GM18870 (cell line): Measurements from ENCODE around the gene PTK6.

ENCODE experiments used
- ATAC-seq: cut with Tn5 transposase; IDR thresholded peaks from one replicate; pipeline ENCODE4 v1.9.1; 2021; ENCODE audit warnings: moderate library complexity; ENCODE audit not compliant: unreplicated experiment

The PTK6 gene

GRCh38 chr20:63545814-63546213, 8.6 kb upstream of the PTK6 start:
- ATAC-seq, result no peak

GRCh38 chr20:63544958-63545516, 7.9 kb upstream of the PTK6 start:
- no peak for ATAC-seq

DNA sequence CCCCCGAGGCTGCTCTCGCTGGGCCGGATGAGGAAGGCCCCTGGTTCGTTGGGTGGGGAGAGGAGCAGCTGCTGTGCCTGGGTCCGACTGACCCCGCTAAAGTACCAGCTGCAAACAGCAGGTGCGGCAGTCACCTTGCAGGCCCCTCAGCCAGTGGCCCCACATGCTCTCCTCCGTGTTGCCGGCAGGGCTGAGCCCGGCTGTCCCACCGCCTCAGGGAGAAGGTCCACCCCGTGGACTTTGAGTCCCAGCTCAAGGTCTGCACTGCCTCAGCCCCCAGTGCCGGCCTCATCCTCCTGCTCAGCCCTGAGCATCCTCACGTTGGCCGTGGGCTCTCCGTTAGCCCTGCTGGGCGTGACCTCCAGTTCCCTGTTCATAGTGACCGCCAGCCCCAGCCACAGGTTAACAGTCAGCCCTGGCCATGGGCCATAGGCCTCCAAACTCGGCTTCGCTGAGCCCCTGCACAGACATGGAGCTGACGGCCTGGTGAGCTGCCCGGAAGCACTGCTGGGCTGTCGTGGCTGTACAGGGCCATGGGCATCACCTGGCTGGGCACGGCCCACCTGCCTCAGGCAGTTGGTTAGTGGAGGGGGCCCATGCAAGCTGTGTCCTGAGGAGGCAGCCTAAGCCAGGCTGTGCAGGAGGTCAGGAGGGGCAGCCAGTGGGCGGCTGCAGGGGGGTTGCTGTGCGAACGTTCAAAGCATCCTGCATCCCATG, 7.2 kb upstream of the PTK6 start:
- ATAC-seq, result no peak

- ATAC-seq, result no peak
Observed at GRCh38 chr20:63543733-63544132, 6.6 kb upstream of the PTK6 start.

DNA sequence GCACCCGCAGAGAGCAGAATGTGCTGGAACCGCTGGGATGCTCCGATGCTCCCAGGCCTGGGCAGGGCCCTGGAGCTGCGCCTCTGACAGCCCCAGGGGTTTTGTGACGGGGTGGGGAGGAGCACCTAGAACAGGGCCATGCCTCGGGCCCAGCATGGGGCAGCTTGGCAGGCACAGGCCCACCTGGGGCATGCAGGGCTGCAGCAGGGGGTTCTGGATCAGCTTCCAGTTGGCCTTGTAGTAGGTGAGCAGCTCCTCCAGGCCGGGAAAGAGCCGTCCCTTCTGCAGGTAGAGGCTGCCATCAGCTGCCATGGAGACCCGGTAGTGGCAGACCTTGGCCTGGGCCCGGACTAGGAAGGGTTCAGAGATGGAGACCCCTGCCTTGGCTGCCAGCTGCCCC, 6.0 kb upstream of the PTK6 start:
- ATAC-seq, result no peak

GRCh38 chr20:63542696-63543095, 5.5 kb upstream of the PTK6 start:
- no peak for ATAC-seq

- no peak for ATAC-seq
Observed at GRCh38 chr20:63542031-63542559, 4.9 kb upstream of the PTK6 start.

- ATAC-seq, result no peak
Observed at GRCh38 chr20:63541371-63541770, 4.2 kb upstream of the PTK6 start.

- ATAC-seq, result no peak
Observed at GRCh38 chr20:63540417-63541186, 3.4 kb upstream of the PTK6 start.

DNA sequence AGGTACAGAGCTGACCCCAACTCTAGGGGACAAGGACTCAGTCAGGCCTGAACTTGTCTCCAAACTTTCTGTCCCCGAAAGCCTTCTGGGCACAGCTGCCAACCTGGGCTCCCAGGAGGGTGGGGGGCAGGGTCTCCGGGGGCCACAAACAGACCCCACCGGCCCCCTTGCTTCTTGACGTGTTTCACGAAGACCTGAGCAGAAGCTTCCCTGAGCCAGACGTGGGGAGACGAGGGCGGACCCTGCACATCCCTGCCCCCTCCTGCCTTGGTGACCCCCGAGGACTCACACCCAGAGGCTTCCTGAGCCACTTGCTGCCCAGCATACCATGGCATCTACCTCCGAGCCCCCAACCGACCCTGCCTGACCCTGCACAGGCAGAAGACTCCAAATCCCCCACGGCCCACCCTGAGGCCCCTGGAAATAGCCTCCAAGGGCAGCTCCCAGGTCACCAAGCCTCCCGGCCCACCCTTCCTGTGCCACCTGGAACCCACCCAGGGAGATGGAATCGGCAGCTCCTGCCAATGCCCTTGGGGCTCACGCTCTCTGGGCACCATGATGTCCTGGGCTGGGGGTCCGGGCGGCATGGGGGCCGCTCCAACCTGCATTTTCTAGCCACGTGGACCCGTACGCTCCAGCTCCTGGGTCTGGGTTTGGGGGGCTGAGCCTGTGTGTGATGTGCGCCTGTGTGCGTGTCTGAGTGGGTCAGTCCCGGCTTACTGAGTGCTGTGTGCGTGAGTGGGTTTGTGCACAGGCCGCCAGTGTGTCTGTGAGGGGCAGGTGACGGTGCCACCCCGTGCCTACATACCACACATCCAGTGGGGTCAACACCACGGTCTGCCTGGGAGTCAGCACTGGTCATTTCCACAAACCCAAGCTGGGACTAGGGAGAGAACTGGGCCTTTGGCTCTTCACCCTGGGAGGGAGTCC, 2.5 kb upstream of the PTK6 start:
- no peak for ATAC-seq

DNA sequence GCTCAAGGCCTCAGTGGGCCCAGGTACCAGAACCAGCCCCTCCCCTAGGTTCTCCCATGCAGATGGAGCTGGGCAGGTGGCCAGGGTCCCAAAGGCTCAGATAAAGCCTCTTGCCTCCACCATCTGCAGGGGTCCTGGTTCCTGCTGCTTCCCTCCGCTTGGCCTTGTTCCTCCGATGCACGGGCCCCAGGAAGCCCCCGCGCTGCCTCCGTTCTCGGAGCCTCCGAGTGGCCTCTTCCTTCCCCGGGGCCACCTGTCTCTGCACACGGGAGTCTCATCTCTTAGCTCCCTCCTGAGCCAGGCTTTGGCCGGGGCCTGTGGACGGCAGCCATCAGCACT, 1.9 kb upstream of the PTK6 start:
- no peak for ATAC-seq

DNA sequence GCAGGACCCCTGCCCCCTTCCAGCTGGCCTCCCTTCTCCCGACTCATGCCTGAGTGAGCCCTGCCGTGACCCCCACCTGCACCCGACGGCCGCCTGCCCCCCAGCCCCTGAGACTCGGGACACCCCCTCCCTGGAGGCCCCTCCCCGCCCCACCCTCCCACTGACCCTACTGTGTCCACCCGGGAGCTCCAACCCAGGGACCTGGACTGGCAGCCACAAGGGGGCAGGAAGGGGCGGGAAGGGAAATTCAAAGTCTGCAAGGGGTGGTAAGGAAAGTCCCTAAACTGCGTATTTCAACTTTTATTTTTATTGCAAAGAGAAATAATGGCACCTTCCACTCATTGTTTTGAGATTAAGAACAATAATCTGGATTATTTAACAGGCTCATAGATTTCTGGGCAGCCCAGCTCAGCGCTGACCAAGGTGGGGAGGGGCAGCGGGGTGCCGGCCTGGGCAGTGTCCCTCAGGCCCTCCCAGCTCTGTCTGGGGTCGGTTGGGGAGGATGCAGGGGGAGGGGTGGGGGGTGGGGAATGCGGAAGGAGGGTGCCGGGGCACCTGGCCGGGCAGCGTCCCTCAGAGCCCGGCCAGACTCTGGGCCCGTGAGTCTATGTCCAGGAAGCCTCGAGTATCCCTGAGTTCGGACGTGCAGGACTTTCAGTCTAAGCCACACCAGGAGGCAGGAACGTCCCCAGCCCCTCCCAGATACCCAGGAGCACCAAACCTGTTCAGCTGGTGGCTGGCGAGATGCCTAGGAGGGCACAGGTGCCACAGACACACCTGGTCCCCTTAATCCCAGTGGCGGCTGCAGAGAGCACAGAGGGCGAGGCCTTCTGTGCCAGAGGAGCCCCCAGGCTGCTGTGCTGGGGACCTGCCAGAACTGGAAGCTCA, 1.3 kb upstream of the PTK6 start:
- no peak for ATAC-seq

DNA sequence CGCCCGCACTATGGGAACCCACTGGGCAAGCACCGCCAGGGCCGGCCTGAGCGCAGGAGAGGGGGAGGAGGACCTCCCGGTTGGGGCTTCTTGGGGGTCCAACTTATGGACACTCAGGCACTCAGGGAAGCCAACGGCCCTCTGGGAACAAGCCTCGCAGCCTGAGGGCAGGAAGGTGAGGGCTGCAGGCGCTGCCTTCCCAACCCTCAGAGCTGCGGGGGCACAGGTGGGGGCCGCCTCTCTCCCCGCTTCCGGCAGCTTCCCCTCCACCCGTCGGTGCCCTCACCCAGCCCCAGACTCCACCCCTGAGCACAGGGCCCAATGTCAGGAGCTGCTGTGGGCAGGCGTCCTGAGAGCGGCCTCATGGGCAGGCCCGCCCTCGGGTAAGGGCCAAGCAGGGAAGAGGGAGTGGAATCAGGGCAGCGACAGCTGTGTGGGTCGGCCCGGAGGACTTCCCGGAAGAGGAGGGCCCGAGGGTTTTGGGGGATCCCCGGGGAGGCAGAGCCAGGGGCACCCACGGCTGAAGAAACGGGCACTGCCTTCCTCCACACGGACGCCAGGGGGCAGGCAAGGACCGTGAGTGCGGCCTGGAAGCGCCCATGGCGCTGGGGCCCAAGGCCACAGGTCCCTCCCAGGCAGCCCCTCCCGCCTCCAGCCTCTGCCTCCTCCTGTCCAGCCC, 488 bp upstream of the PTK6 start:
- peak; percentile 79 for ATAC-seq

GRCh38 chr20:63536241-63536977, 767 bp downstream of the PTK6 start:
- no peak for ATAC-seq

GRCh38 chr20:63534831-63535651, 2.1 kb downstream of the PTK6 start:
- ATAC-seq, result no peak

DNA sequence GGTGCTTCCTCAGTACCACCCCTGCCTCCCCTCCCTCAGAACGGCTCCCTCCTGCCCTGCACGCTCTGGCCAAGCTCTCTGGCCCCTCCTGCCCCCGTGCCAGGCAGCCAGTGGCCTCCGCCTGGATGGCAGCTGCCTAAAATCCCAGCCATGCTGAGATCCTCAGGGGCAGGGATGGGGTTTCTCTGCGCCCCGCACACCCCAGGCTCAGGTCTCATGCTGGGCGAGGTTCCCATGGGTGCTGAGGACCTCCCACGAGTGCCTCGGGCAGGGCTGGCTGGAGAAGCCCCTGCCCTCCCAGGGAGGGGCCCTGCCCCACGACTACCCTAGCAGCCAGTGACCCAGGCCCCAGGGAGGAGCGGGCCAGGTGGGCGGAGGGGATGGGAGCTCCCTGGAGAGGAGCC, 2.7 kb downstream of the PTK6 start:
- ATAC-seq, result no peak

GRCh38 chr20:63533871-63534393, 3.2 kb downstream of the PTK6 start:
- no peak for ATAC-seq

DNA sequence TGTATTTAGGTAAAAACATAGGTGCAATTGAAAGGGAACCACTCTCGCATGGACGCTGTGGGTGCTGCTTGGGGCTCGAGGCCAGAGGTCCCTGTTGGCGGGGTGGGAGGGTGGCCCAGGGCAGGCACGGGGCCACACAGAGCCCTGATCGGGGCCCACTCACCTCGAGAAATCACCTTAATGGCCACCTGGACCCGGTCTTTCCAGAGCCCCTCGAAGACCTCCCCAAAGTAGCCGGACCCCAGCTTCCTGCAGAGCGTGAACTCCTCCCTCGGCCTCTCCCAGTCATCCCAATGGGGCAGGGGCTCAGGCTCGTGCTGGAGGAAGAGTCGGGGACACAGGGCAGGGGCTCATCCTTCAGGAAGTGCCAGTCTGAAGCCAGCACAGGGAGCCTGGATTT, 3.8 kb downstream of the PTK6 start:
- no peak for ATAC-seq
